ENCODE results near the gene CD8B.
"Not testable (repeated sequence)": the region's sequence is repeated elsewhere in the genome, so short reads cannot be mapped to it uniquely, and the experiment has no call there.

The CD8B gene
- 0 to 48.2 (median 0.69) reads per million in 3 donors for total RNA-seq

- not testable (repeated sequence) for DNase-seq; H3K4me3 ChIP-seq (ENCODE audit: insufficient read depth, low read depth, low read length, poor library complexity, severe bottlenecking); H3K27me3 ChIP-seq (replicated peaks; ENCODE audit: control insufficient read depth, insufficient read depth, low read length, poor library complexity, severe bottlenecking); H3K9me3 ChIP-seq (ENCODE audit: control insufficient read depth, low read length); H3K36me3 ChIP-seq (ENCODE audit: control insufficient read depth, insufficient read depth, low read length); H3K4me1 ChIP-seq (ENCODE audit: control insufficient read depth, insufficient read depth, low read length, poor library complexity, severe bottlenecking); H3K27ac ChIP-seq (ENCODE audit: insufficient read depth, low read length, poor library complexity, severe bottlenecking)
Measured at GRCh38 chr2:86861628-86862379, at the start of gene CD8B. TSS of gene CD8B (minus strand) at chr2:86861886. CDS start at chr2:86861865, 21 bp downstream.

- not testable (repeated sequence) for H3K9me3 ChIP-seq (ENCODE audit: control insufficient read depth, low read length); H3K4me1 ChIP-seq (ENCODE audit: control insufficient read depth, insufficient read depth, low read length, poor library complexity, severe bottlenecking); H3K27ac ChIP-seq (ENCODE audit: insufficient read depth, low read length, poor library complexity, severe bottlenecking); DNase-seq; H3K4me3 ChIP-seq (ENCODE audit: insufficient read depth, low read depth, low read length, poor library complexity, severe bottlenecking); H3K36me3 ChIP-seq (ENCODE audit: control insufficient read depth, insufficient read depth, low read length); H3K27me3 ChIP-seq (replicated peaks; ENCODE audit: control insufficient read depth, insufficient read depth, low read length, poor library complexity, severe bottlenecking)
Measured at GRCh38 chr2:86905868-86906267, 44.2 kb upstream of the CD8B start.

GRCh38 chr2:86900687-86901086 is 39.0 kb upstream of the CD8B start:
- not testable (repeated sequence) for H3K36me3 ChIP-seq (ENCODE audit: control insufficient read depth, insufficient read depth, low read length); H3K4me1 ChIP-seq (ENCODE audit: control insufficient read depth, insufficient read depth, low read length, poor library complexity, severe bottlenecking); H3K9me3 ChIP-seq (ENCODE audit: control insufficient read depth, low read length); DNase-seq; H3K27ac ChIP-seq (ENCODE audit: insufficient read depth, low read length, poor library complexity, severe bottlenecking); H3K4me3 ChIP-seq (ENCODE audit: insufficient read depth, low read depth, low read length, poor library complexity, severe bottlenecking); H3K27me3 ChIP-seq (replicated peaks; ENCODE audit: control insufficient read depth, insufficient read depth, low read length, poor library complexity, severe bottlenecking)

GRCh38 chr2:86886026-86886425 is 24.3 kb upstream of the CD8B start:
- H3K36me3 ChIP-seq (ENCODE audit: control insufficient read depth, insufficient read depth, low read length); H3K27ac ChIP-seq (ENCODE audit: insufficient read depth, low read length, poor library complexity, severe bottlenecking); H3K4me1 ChIP-seq (ENCODE audit: control insufficient read depth, insufficient read depth, low read length, poor library complexity, severe bottlenecking); H3K9me3 ChIP-seq (ENCODE audit: control insufficient read depth, low read length); DNase-seq; H3K27me3 ChIP-seq (replicated peaks; ENCODE audit: control insufficient read depth, insufficient read depth, low read length, poor library complexity, severe bottlenecking); H3K4me3 ChIP-seq (ENCODE audit: insufficient read depth, low read depth, low read length, poor library complexity, severe bottlenecking): not testable (repeated sequence)

GRCh38 chr2:86882865-86883264 is 21.2 kb upstream of the CD8B start:
- not testable (repeated sequence) for H3K9me3 ChIP-seq (ENCODE audit: control insufficient read depth, low read length); H3K4me3 ChIP-seq (ENCODE audit: insufficient read depth, low read depth, low read length, poor library complexity, severe bottlenecking); H3K4me1 ChIP-seq (ENCODE audit: control insufficient read depth, insufficient read depth, low read length, poor library complexity, severe bottlenecking); H3K27me3 ChIP-seq (replicated peaks; ENCODE audit: control insufficient read depth, insufficient read depth, low read length, poor library complexity, severe bottlenecking); H3K27ac ChIP-seq (ENCODE audit: insufficient read depth, low read length, poor library complexity, severe bottlenecking); H3K36me3 ChIP-seq (ENCODE audit: control insufficient read depth, insufficient read depth, low read length); DNase-seq

- not testable (repeated sequence) for H3K9me3 ChIP-seq (ENCODE audit: control insufficient read depth, low read length); DNase-seq; H3K36me3 ChIP-seq (ENCODE audit: control insufficient read depth, insufficient read depth, low read length); H3K4me3 ChIP-seq (ENCODE audit: insufficient read depth, low read depth, low read length, poor library complexity, severe bottlenecking); H3K4me1 ChIP-seq (ENCODE audit: control insufficient read depth, insufficient read depth, low read length, poor library complexity, severe bottlenecking); H3K27ac ChIP-seq (ENCODE audit: insufficient read depth, low read length, poor library complexity, severe bottlenecking); H3K27me3 ChIP-seq (replicated peaks; ENCODE audit: control insufficient read depth, insufficient read depth, low read length, poor library complexity, severe bottlenecking)
Measured at GRCh38 chr2:86882118-86882665, 20.5 kb upstream of the CD8B start.

- H3K4me3 ChIP-seq (ENCODE audit: insufficient read depth, low read depth, low read length, poor library complexity, severe bottlenecking); DNase-seq; H3K27me3 ChIP-seq (replicated peaks; ENCODE audit: control insufficient read depth, insufficient read depth, low read length, poor library complexity, severe bottlenecking); H3K4me1 ChIP-seq (ENCODE audit: control insufficient read depth, insufficient read depth, low read length, poor library complexity, severe bottlenecking); H3K27ac ChIP-seq (ENCODE audit: insufficient read depth, low read length, poor library complexity, severe bottlenecking); H3K36me3 ChIP-seq (ENCODE audit: control insufficient read depth, insufficient read depth, low read length); H3K9me3 ChIP-seq (ENCODE audit: control insufficient read depth, low read length): not testable (repeated sequence)
Measured at GRCh38 chr2:86878986-86879385, 17.3 kb upstream of the CD8B start.

GRCh38 chr2:86870941-86871340 is 9.3 kb upstream of the CD8B start:
- H3K27me3 ChIP-seq (replicated peaks; ENCODE audit: control insufficient read depth, insufficient read depth, low read length, poor library complexity, severe bottlenecking); H3K4me1 ChIP-seq (ENCODE audit: control insufficient read depth, insufficient read depth, low read length, poor library complexity, severe bottlenecking); DNase-seq: not testable (repeated sequence)

GRCh38 chr2:86868895-86869468 is 7.3 kb upstream of the CD8B start:
- H3K4me3 ChIP-seq (ENCODE audit: insufficient read depth, low read depth, low read length, poor library complexity, severe bottlenecking); H3K27ac ChIP-seq (ENCODE audit: insufficient read depth, low read length, poor library complexity, severe bottlenecking); H3K27me3 ChIP-seq (replicated peaks; ENCODE audit: control insufficient read depth, insufficient read depth, low read length, poor library complexity, severe bottlenecking); H3K9me3 ChIP-seq (ENCODE audit: control insufficient read depth, low read length); H3K4me1 ChIP-seq (ENCODE audit: control insufficient read depth, insufficient read depth, low read length, poor library complexity, severe bottlenecking); H3K36me3 ChIP-seq (ENCODE audit: control insufficient read depth, insufficient read depth, low read length); DNase-seq: not testable (repeated sequence)

More at GRCh38 chr2:86870941-86871340, 9.3 kb upstream of the CD8B start:
- not testable (repeated sequence) for H3K27ac ChIP-seq (ENCODE audit: insufficient read depth, low read length, poor library complexity, severe bottlenecking); H3K9me3 ChIP-seq (ENCODE audit: control insufficient read depth, low read length); H3K4me3 ChIP-seq (ENCODE audit: insufficient read depth, low read depth, low read length, poor library complexity, severe bottlenecking); H3K36me3 ChIP-seq (ENCODE audit: control insufficient read depth, insufficient read depth, low read length)

GRCh38 chr2:86862380-86862703 is 656 bp upstream of the CD8B start:
- H3K4me1 ChIP-seq (ENCODE audit: control insufficient read depth, insufficient read depth, low read length, poor library complexity, severe bottlenecking); H3K27me3 ChIP-seq (replicated peaks; ENCODE audit: control insufficient read depth, insufficient read depth, low read length, poor library complexity, severe bottlenecking); H3K4me3 ChIP-seq (ENCODE audit: insufficient read depth, low read depth, low read length, poor library complexity, severe bottlenecking); DNase-seq; H3K27ac ChIP-seq (ENCODE audit: insufficient read depth, low read length, poor library complexity, severe bottlenecking); H3K9me3 ChIP-seq (ENCODE audit: control insufficient read depth, low read length); H3K36me3 ChIP-seq (ENCODE audit: control insufficient read depth, insufficient read depth, low read length): not testable (repeated sequence)
